ENCODE measurements around the gene GNB4.

Gene GNB4

GRCh38 chr3:179451265-179452175 is at the start of gene GNB4:
TSS of gene GNB4 (minus strand) at chr3:179451470. CDS start at chr3:179426200, 25,270 bp downstream.
- peak; percentile 42 for DNase-seq

GRCh38 chr3:179495483-179495882 is 44.2 kb upstream of the GNB4 start:
- no peak for DNase-seq

GRCh38 chr3:179493260-179493659 is 42.0 kb upstream of the GNB4 start:
- DNase-seq, result no peak

GRCh38 chr3:179488213-179488612 is 36.9 kb upstream of the GNB4 start:
- DNase-seq, result no peak

- DNase-seq, result no peak
Measured at GRCh38 chr3:179486806-179487205, 35.5 kb upstream of the GNB4 start.

- no peak for DNase-seq
Measured at GRCh38 chr3:179482857-179483256, 31.6 kb upstream of the GNB4 start.

GRCh38 chr3:179476215-179476614 is 24.9 kb upstream of the GNB4 start:
- no peak for DNase-seq

GRCh38 chr3:179474480-179474879 is 23.2 kb upstream of the GNB4 start:
- no peak for DNase-seq

- no peak for DNase-seq
Measured at GRCh38 chr3:179473565-179473964, 22.3 kb upstream of the GNB4 start.

- peak; percentile 25 for DNase-seq
Measured at GRCh38 chr3:179464323-179465092, 13.2 kb upstream of the GNB4 start.

GRCh38 chr3:179463319-179463718 is 12.0 kb upstream of the GNB4 start:
- no peak for DNase-seq

- no peak for DNase-seq
Measured at GRCh38 chr3:179460260-179460659, 9.0 kb upstream of the GNB4 start.

- DNase-seq, result no peak
Measured at GRCh38 chr3:179455954-179456353, 4.7 kb upstream of the GNB4 start.

- DNase-seq, result no peak
Measured at GRCh38 chr3:179454887-179455286, 3.6 kb upstream of the GNB4 start.

- no peak for DNase-seq
Measured at GRCh38 chr3:179453967-179454366, 2.7 kb upstream of the GNB4 start.

GRCh38 chr3:179452872-179453271 is 1.6 kb upstream of the GNB4 start:
- no peak for DNase-seq

- no peak for DNase-seq
Measured at GRCh38 chr3:179452176-179452564, 900 bp upstream of the GNB4 start.

- DNase-seq, result peak; percentile 27
Measured at GRCh38 chr3:179450901-179451264, 387 bp downstream of the GNB4 start.

- no peak for DNase-seq
Measured at GRCh38 chr3:179450261-179450701, 989 bp downstream of the GNB4 start.

- no peak for DNase-seq
Measured at GRCh38 chr3:179449636-179450035, 1.6 kb downstream of the GNB4 start.

GRCh38 chr3:179447251-179447650 is 4.0 kb downstream of the GNB4 start:
- DNase-seq, result no peak

- DNase-seq, result no peak
Measured at GRCh38 chr3:179446501-179446900, 4.8 kb downstream of the GNB4 start.

GRCh38 chr3:179438841-179439240 is 12.4 kb downstream of the GNB4 start:
- no peak for DNase-seq

- DNase-seq, result no peak
Measured at GRCh38 chr3:179436517-179436916, 14.8 kb downstream of the GNB4 start.
